Loucy (cell line): ENCODE measurements around the gene ZNF341.

Experiments
- CTCF ChIP-seq: fragments of 200-600 bp; sonication (generic); conservative IDR thresholded peaks from 2 replicates; pipeline ENCODE4 v1.5.1; 2014; ENCODE audit warnings: mild to moderate bottlenecking, antibody characterized with exemption, low read length
- EZH2phosphoT487 ChIP-seq: fragments of 200-600 bp; IDR thresholded peaks from 2 replicates; pipeline ENCODE4 v1.6.1; 2018; ENCODE audit warnings: antibody characterized with exemption, mild to moderate bottlenecking, moderate library complexity, borderline replicate concordance

GRCh38 chr20:33721391-33722140, 10.2 kb upstream of the ZNF341 start:
- no peak for TF ChIP-seq CTCF
- TF ChIP-seq EZH2phosphoT487 = no peak
